Uterus (tissue), 2 donors: Measurements from ENCODE around the gene GIT2.

Source experiments
- CTCF ChIP-seq, 4 experiments: fragments of 200-600 bp in 2 of 4; fragments of 450-650 bp in 2 of 4; sonication (generic) in 2 of 4; IDR thresholded peaks; one replicate each; pipeline ENCODE4 v1.5.1; 2016 to 2019; ENCODE audit warnings: antibody characterized with exemption in 4 of 4, mild to moderate bottlenecking in 2 of 4, moderate library complexity in 1 of 4
- POLR2A ChIP-seq, 2 donors: fragments of 450-650 bp; IDR thresholded peaks; one replicate each; pipeline ENCODE4 v1.6.1; 2016; ENCODE audit warnings: antibody characterized with exemption in 2 of 2, mild to moderate bottlenecking in 1 of 2, moderate library complexity in 1 of 2

- TF ChIP-seq CTCF (IDR thresholded peaks at IDR 0.05) (no peak), POLR2A (IDR thresholded peaks at IDR 0.05) (no peak)
These were observed 43.9 kb downstream of the GIT2 start for GRCh38 chr12:109952160-109952858.
